HEK293 (cell line): ENCODE measurements around the gene SLC8A1.

Experiments
- CTCF ChIA-PET: fragments of 350-600 bp; formaldehyde crosslinking; extraction: SDS; loops from one replicate; lab custom pipeline; 2021; ENCODE audit warnings: antibody characterized with exemption; lab: Yijun Ruan, JAX
- POLR2A ChIA-PET: fragments of 300-600 bp; formaldehyde crosslinking; extraction: SDS; loops from one replicate; lab custom pipeline; 2020; ENCODE audit warnings: antibody characterized with exemption, inconsistent platforms; lab: Yijun Ruan, JAX
- H3K27ac ChIP-seq: fragments of 200-500 bp; sonication (Bioruptor generic); 2 replicates; pipeline ENCODE4 v1.5.1; 2014; ENCODE audit warnings: low read depth, low read length, control low read depth, inconsistent platforms; ENCODE audit errors: extremely low read depth
- H3K36me3 ChIP-seq, 2 experiments: fragments of 200-500 bp in 1 of 2; sonication (Bioruptor generic) in 1 of 2; 1 replicate in 1 of 2; 2 replicates in 1 of 2; pipeline ENCODE4 v1.5.1; 2014 to 2017; ENCODE audit warnings: inconsistent platforms in 2 of 2, low read length in 2 of 2; ENCODE audit not compliant: control insufficient read depth in 2 of 2, insufficient read depth in 1 of 2
- H3K4me1 ChIP-seq: fragments of 200-500 bp; sonication (Bioruptor generic); 2 replicates; pipeline ENCODE4 v1.5.1; 2014; ENCODE audit warnings: mild to moderate bottlenecking, low read length, inconsistent platforms; ENCODE audit not compliant: control insufficient read depth, insufficient read depth
- H3K4me3 ChIP-seq: 2 replicates; pipeline ENCODE4 v1.5.1; 2011; ENCODE audit warnings: low read depth, mild to moderate bottlenecking, control low read depth, low read length, moderate library complexity
- H3K9me3 ChIP-seq: fragments of 200-500 bp; sonication (Bioruptor generic); 2 replicates; pipeline ENCODE4 v1.5.1; 2014; ENCODE audit warnings: low read depth, low read length, inconsistent platforms; ENCODE audit not compliant: control insufficient read depth, insufficient read depth
- SCRT1 ChIP-seq: fragments of 450-650 bp; formaldehyde crosslinking; IDR thresholded peaks from 2 replicates; pipeline ENCODE4 v1.5.1; 2016; ENCODE audit warnings: missing biosample characterization, missing genetic modification characterization, borderline replicate concordance
- TCF7L2 ChIP-seq: IDR thresholded peaks from 2 replicates; pipeline ENCODE4 v1.6.1; 2011; ENCODE audit warnings: low read depth, mild to moderate bottlenecking, inconsistent platforms, low read length, moderate library complexity, borderline replicate concordance
- TRIM28 ChIP-seq: IDR thresholded peaks from 2 replicates; pipeline ENCODE4 v1.6.1; 2011; ENCODE audit warnings: low read length, control low read depth, borderline replicate concordance
- YY2 ChIP-seq: fragments of 450-650 bp; formaldehyde crosslinking; IDR thresholded peaks from 2 replicates; pipeline ENCODE4 v1.5.1; 2016; ENCODE audit warnings: missing biosample characterization, missing genetic modification characterization
- ZFP69B ChIP-seq: fragments of 450-650 bp; formaldehyde crosslinking; IDR thresholded peaks from 2 replicates; pipeline ENCODE4 v1.5.1; 2016; ENCODE audit warnings: missing biosample characterization, missing genetic modification characterization
- ZNF133 ChIP-seq: fragments of 450-650 bp; formaldehyde crosslinking; IDR thresholded peaks from 2 replicates; pipeline ENCODE4 v1.5.1; 2016; ENCODE audit warnings: missing biosample characterization, missing genetic modification characterization
- ZNF146 ChIP-seq: fragments of 450-650 bp; formaldehyde crosslinking; IDR thresholded peaks from 2 replicates; pipeline ENCODE4 v1.5.1; 2016; ENCODE audit warnings: missing biosample characterization, missing genetic modification characterization
- ZNF174 ChIP-seq: fragments of 450-650 bp; formaldehyde crosslinking; IDR thresholded peaks from 2 replicates; pipeline ENCODE4 v1.5.0; 2017; ENCODE audit warnings: missing biosample characterization, mild to moderate bottlenecking, missing genetic modification characterization
- ZNF19 ChIP-seq: fragments of 450-650 bp; formaldehyde crosslinking; IDR thresholded peaks from 2 replicates; pipeline ENCODE4; 2016; ENCODE audit warnings: missing biosample characterization, missing genetic modification characterization, low read depth
- ZNF211 ChIP-seq: fragments of 450-650 bp; formaldehyde crosslinking; IDR thresholded peaks from 2 replicates; pipeline ENCODE4 v1.5.1; 2016; ENCODE audit warnings: low read depth, missing biosample characterization, missing genetic modification characterization
- ZNF239 ChIP-seq: fragments of 450-650 bp; formaldehyde crosslinking; IDR thresholded peaks from 2 replicates; pipeline ENCODE4 v1.5.1; 2016; ENCODE audit warnings: missing biosample characterization, missing genetic modification characterization
- ZNF311 ChIP-seq: fragments of 450-650 bp; formaldehyde crosslinking; IDR thresholded peaks from 2 replicates; pipeline ENCODE4 v1.5.1; 2017; ENCODE audit warnings: missing biosample characterization, missing genetic modification characterization, borderline replicate concordance
- ZNF37A ChIP-seq: fragments of 450-650 bp; IDR thresholded peaks from 2 replicates; pipeline ENCODE4 v1.5.1; 2018; ENCODE audit warnings: missing biosample characterization, missing genetic modification characterization
- ZNF558 ChIP-seq: fragments of 450-650 bp; formaldehyde crosslinking; IDR thresholded peaks from 2 replicates; pipeline ENCODE4 v1.5.1; 2016; ENCODE audit warnings: missing biosample characterization, missing genetic modification characterization
- ZNF610 ChIP-seq: fragments of 450-650 bp; formaldehyde crosslinking; IDR thresholded peaks from 2 replicates; pipeline ENCODE4 v1.5.1; 2016; ENCODE audit warnings: missing biosample characterization, missing genetic modification characterization, borderline replicate concordance
- ZNF654 ChIP-seq: fragments of 450-650 bp; formaldehyde crosslinking; IDR thresholded peaks from 2 replicates; pipeline ENCODE4 v1.5.1; 2016; ENCODE audit warnings: low read depth, missing biosample characterization, missing genetic modification characterization
- ZNF660 ChIP-seq: fragments of 450-650 bp; IDR thresholded peaks from 2 replicates; pipeline ENCODE4 v1.5.1; 2018; ENCODE audit warnings: missing biosample characterization, mild to moderate bottlenecking, missing genetic modification characterization
- ZNF785 ChIP-seq: fragments of 450-650 bp; formaldehyde crosslinking; IDR thresholded peaks from 2 replicates; pipeline ENCODE4 v1.5.1; 2016; ENCODE audit warnings: missing biosample characterization, missing genetic modification characterization
- ZSCAN30 ChIP-seq: fragments of 450-650 bp; IDR thresholded peaks from 2 replicates; pipeline ENCODE4 v1.5.1; 2018; ENCODE audit warnings: missing biosample characterization, mild to moderate bottlenecking, missing genetic modification characterization, moderate library complexity
- TF ChIP-seq, protein P1 (sequence below): fragments of 450-650 bp; formaldehyde crosslinking; IDR thresholded peaks from 2 replicates; pipeline ENCODE4 v1.5.1; 2016; ENCODE audit warnings: missing biosample characterization, missing genetic modification characterization, borderline replicate concordance
- TF ChIP-seq, protein P2 (sequence below): fragments of 450-650 bp; formaldehyde crosslinking; IDR thresholded peaks from 2 replicates; pipeline ENCODE4 v1.5.1; 2016; ENCODE audit warnings: missing biosample characterization, missing genetic modification characterization
- TF ChIP-seq, protein P3 (sequence below): fragments of 450-650 bp; formaldehyde crosslinking; IDR thresholded peaks from 2 replicates; pipeline ENCODE4 v1.5.1; 2016; ENCODE audit warnings: missing biosample characterization, missing genetic modification characterization
- TF ChIP-seq, protein P4 (sequence below): fragments of 450-650 bp; formaldehyde crosslinking; conservative IDR thresholded peaks from 2 replicates; pipeline ENCODE4 v1.5.1; 2016; ENCODE audit warnings: low read depth, missing biosample characterization, missing genetic modification characterization

Gene SLC8A1

DNA sequence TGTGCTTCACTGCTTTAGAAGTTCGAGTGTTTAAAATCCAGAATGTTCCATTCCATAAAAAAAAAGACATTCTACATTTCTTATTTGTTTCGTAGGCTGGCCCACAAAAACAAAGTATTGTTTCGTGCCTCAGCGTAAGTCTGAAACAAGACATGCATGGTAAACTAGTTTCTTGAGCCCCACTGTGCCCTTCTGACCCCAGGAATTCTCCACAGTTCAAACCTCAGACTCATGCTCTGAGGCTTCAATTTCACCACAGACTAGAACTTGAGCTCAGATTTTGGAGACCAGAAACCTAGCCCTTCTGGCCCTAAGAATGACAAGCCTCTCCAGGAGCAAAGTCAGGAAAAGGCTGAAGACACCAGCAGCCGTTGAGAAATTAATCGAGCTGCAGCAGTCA is 151.5 kb downstream of the SLC8A1 start (continued):
- TF ChIP-seq, protein P1, sequence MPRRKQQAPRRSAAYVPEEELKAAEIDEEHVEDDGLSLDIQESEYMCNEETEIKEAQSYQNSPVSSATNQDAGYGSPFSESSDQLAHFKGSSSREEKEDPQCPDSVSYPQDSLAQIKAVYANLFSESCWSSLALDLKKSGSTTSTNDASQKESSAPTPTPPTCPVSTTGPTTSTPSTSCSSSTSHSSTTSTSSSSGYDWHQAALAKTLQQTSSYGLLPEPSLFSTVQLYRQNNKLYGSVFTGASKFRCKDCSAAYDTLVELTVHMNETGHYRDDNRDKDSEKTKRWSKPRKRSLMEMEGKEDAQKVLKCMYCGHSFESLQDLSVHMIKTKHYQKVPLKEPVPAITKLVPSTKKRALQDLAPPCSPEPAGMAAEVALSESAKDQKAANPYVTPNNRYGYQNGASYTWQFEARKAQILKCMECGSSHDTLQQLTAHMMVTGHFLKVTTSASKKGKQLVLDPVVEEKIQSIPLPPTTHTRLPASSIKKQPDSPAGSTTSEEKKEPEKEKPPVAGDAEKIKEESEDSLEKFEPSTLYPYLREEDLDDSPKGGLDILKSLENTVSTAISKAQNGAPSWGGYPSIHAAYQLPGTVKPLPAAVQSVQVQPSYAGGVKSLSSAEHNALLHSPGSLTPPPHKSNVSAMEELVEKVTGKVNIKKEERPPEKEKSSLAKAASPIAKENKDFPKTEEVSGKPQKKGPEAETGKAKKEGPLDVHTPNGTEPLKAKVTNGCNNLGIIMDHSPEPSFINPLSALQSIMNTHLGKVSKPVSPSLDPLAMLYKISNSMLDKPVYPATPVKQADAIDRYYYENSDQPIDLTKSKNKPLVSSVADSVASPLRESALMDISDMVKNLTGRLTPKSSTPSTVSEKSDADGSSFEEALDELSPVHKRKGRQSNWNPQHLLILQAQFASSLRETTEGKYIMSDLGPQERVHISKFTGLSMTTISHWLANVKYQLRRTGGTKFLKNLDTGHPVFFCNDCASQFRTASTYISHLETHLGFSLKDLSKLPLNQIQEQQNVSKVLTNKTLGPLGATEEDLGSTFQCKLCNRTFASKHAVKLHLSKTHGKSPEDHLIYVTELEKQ (tag by site-specific recombination), result no peak
- no peak for TF ChIP-seq ZNF311
- no peak for TF ChIP-seq ZNF37A
- TF ChIP-seq TRIM28, result no peak
- TF ChIP-seq ZNF660 (tag by site-specific recombination), result no peak
- no peak for TF ChIP-seq ZNF174
- TF ChIP-seq ZNF610 (tag by site-specific recombination), result no peak
- TF ChIP-seq ZSCAN30, result no peak

DNA sequence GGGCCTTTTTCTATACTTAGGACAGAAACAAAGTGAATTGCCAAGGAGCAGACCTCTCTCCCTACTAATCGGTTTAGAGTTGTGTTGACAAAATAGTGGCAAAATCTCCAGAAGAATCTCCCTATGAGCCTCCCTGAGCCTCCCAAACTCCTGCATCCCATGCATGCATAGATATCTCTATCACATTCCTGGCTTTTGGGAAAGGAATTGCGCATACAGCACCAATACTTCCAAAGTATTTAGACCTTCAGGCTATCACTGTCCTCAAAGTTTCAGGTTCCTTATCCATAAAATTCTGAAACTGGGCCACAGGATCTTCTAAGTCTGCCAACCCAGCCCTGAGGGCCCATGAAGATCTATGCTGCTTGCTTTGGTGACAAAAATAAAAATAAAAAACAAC is 152.1 kb downstream of the SLC8A1 start:
- ChIA-PET POLR2A (no interaction called here), CTCF (no interaction called here)
- H3K36me3 ChIP-seq, result no peaks in the 10 kb centered on the region

DNA sequence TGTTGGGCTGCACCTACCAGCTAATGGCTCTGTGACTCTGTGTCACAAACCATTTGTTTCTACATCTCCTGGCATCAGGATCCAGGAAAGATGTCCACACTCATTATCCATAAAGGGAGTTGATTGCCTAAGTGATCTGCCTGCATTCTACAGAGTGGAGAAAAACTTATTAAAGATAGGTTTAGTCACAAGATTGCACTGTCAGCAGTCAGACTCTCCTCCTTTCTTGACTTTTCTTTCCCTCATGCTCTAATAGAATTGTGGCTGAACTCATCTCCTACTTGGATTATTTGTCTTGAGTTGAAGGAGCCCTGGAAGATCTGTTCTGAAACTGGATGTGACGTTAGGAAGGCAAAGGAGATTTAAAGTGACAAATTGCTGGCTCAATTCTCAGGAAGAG is 152.7 kb downstream of the SLC8A1 start:
- H3K4me3 ChIP-seq, result no peak overlapping the region
- H3K27ac ChIP-seq, result no peak overlapping the region
- ChIA-PET POLR2A (no interaction called here), CTCF (no interaction called here)
- no peaks in the 10 kb centered on the region for H3K4me1 ChIP-seq
- H3K36me3 ChIP-seq, result no peaks in the 10 kb centered on the region
- H3K9me3 ChIP-seq, result no peaks in the 10 kb centered on the region
- TF ChIP-seq ZNF19 (no peak), SCRT1 (tag by site-specific recombination) (no peak), ZNF211 (no peak), TCF7L2 (no peak), ZFP69B (no peak), ZNF146 (tag by site-specific recombination) (no peak), YY2 (tag by site-specific recombination) (no peak)
- TF ChIP-seq, protein P2, sequence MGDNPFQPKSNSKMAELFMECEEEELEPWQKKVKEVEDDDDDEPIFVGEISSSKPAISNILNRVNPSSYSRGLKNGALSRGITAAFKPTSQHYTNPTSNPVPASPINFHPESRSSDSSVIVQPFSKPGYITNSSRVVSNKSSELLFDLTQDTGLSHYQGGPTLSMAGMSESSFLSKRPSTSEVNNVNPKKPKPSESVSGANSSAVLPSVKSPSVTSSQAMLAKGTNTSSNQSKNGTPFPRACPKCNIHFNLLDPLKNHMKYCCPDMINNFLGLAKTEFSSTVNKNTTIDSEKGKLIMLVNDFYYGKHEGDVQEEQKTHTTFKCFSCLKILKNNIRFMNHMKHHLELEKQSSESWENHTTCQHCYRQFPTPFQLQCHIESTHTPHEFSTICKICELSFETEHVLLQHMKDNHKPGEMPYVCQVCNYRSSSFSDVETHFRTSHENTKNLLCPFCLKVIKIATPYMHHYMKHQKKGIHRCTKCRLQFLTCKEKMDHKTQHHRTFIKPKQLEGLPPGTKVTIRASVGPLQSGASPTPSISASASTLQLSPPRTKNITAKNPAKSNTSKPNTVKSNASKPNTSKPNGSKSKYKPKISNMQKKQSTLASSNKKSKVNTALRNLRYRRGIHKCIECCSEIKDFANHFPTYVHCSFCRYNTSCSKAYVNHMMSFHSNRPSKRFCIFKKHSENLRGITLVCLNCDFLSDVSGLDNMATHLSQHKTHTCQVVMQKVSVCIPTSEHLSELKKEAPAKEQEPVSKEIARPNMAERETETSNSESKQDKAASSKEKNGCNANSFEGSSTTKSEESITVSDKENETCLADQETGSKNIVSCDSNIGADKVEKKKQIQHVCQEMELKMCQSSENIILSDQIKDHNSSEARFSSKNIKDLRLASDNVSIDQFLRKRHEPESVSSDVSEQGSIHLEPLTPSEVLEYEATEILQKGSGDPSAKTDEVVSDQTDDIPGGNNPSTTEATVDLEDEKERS (tag by site-specific recombination), result no peak
- TF ChIP-seq, protein P3, sequence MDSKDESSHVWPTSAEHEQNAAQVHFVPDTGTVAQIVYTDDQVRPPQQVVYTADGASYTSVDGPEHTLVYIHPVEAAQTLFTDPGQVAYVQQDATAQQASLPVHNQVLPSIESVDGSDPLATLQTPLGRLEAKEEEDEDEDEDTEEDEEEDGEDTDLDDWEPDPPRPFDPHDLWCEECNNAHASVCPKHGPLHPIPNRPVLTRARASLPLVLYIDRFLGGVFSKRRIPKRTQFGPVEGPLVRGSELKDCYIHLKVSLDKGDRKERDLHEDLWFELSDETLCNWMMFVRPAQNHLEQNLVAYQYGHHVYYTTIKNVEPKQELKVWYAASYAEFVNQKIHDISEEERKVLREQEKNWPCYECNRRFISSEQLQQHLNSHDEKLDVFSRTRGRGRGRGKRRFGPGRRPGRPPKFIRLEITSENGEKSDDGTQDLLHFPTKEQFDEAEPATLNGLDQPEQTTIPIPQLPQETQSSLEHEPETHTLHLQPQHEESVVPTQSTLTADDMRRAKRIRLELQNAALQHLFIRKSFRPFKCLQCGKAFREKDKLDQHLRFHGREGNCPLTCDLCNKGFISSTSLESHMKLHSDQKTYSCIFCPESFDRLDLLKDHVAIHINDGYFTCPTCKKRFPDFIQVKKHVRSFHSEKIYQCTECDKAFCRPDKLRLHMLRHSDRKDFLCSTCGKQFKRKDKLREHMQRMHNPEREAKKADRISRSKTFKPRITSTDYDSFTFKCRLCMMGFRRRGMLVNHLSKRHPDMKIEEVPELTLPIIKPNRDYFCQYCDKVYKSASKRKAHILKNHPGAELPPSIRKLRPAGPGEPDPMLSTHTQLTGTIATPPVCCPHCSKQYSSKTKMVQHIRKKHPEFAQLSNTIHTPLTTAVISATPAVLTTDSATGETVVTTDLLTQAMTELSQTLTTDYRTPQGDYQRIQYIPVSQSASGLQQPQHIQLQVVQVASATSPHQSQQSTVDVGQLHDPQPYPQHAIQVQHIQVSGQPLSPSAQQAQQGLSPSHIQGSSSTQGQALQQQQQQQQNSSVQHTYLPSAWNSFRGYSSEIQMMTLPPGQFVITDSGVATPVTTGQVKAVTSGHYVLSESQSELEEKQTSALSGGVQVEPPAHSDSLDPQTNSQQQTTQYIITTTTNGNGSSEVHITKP (tag by site-specific recombination), result no peak

More for the DNA sequence above, 152.1 kb downstream of the SLC8A1 start:
- Histone ChIP-seq H3K4me1 (no peaks in the 10 kb centered on the region), H3K9me3 (no peaks in the 10 kb centered on the region)
- TF ChIP-seq ZNF239 (tag by site-specific recombination), result no peak
- TF ChIP-seq, protein P4, sequence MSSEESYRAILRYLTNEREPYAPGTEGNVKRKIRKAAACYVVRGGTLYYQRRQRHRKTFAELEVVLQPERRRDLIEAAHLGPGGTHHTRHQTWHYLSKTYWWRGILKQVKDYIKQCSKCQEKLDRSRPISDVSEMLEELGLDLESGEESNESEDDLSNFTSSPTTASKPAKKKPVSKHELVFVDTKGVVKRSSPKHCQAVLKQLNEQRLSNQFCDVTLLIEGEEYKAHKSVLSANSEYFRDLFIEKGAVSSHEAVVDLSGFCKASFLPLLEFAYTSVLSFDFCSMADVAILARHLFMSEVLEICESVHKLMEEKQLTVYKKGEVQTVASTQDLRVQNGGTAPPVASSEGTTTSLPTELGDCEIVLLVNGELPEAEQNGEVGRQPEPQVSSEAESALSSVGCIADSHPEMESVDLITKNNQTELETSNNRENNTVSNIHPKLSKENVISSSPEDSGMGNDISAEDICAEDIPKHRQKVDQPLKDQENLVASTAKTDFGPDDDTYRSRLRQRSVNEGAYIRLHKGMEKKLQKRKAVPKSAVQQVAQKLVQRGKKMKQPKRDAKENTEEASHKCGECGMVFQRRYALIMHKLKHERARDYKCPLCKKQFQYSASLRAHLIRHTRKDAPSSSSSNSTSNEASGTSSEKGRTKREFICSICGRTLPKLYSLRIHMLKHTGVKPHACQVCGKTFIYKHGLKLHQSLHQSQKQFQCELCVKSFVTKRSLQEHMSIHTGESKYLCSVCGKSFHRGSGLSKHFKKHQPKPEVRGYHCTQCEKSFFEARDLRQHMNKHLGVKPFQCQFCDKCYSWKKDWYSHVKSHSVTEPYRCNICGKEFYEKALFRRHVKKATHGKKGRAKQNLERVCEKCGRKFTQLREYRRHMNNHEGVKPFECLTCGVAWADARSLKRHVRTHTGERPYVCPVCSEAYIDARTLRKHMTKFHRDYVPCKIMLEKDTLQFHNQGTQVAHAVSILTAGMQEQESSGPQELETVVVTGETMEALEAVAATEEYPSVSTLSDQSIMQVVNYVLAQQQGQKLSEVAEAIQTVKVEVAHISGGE (tag by site-specific recombination), result no peak
- no peak for TF ChIP-seq ZNF785 (tag by site-specific recombination)
- TF ChIP-seq ZNF37A, result no peak
- TF ChIP-seq ZNF654 (tag by site-specific recombination), result no peak
- TF ChIP-seq ZNF133, result no peak
- TF ChIP-seq ZNF558, result no peak
- TF ChIP-seq, all 188 proteins: peak for 0
- H3K27ac ChIP-seq, result no peak overlapping the region
- no peak overlapping the region for H3K4me3 ChIP-seq
